GM18861 (cell line): ENCODE results near the gene SMNDC1.
"Not testable (repeated sequence)": the region's sequence is repeated elsewhere in the genome, so short reads cannot be mapped to it uniquely, and the experiment has no call there.

Experiments
- ATAC-seq: cut with Tn5 transposase; IDR thresholded peaks from one replicate; pipeline ENCODE4 v1.9.1; 2021; ENCODE audit not compliant: unreplicated experiment

The SMNDC1 gene

DNA sequence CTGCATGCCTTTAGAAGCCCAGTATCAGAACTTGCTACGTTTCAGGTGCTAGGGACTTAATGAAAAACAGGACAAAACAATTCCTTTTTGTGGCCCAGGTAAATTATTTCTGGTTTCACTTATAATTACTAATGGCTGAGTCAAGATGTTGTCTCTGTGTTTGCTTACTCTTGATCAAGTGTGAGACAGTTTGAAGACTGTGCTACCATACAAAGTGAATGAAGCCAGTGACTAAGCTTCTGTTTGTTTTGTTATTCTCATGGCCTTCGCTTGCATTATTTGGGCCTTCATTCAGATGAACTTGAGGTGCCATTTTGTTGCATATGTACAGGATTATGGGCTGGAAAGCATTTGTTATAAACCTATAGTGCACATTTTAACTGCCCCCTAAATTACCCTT lies 17.9 kb downstream of the SMNDC1 start:
- no peak for ATAC-seq

GRCh38 chr10:110285501-110285900 lies 19.2 kb downstream of the SMNDC1 start:
- ATAC-seq, result no peak

GRCh38 chr10:110284262-110284661 lies 20.5 kb downstream of the SMNDC1 start:
- ATAC-seq, result no peak

- ATAC-seq, result no peak
Observed at GRCh38 chr10:110279407-110279986, 25.2 kb downstream of the SMNDC1 start.

- ATAC-seq, result no peak
Observed at GRCh38 chr10:110278562-110279406, 25.9 kb downstream of the SMNDC1 start.

GRCh38 chr10:110277591-110277990 lies 27.1 kb downstream of the SMNDC1 start:
- no peak for ATAC-seq

GRCh38 chr10:110276603-110277002 lies 28.1 kb downstream of the SMNDC1 start:
- ATAC-seq, result no peak

DNA sequence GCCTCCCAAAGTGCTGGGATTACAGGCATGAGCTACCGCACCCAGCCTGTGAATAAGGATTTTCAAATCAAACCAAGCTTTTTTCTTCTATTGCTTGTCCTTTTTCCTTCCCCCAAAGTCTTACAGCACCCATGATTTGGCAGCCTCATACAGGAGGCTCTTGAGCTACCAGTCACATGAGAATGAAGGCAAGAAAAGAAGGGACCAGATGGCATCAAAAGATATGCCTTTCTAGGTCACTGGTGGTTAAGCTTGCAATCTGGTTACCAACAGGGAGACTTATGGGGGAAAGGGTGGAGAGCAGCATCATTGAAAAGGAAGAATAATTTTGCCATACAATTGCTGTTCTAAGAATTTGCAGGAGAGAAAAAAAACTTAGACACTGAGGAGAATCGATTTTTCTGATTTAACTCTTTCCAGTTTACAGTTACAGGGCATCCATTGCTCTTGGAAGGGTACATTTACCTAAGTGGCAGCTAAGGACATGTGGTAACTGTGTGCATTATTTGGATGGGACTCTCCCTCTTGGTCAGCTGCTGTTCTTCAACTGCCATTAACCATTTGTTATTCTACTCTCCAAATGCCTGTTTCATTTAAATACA lies 29.5 kb downstream of the SMNDC1 start:
- no peak for ATAC-seq

- no peak for ATAC-seq
Observed at GRCh38 chr10:110274647-110275046, 30.1 kb downstream of the SMNDC1 start.

DNA sequence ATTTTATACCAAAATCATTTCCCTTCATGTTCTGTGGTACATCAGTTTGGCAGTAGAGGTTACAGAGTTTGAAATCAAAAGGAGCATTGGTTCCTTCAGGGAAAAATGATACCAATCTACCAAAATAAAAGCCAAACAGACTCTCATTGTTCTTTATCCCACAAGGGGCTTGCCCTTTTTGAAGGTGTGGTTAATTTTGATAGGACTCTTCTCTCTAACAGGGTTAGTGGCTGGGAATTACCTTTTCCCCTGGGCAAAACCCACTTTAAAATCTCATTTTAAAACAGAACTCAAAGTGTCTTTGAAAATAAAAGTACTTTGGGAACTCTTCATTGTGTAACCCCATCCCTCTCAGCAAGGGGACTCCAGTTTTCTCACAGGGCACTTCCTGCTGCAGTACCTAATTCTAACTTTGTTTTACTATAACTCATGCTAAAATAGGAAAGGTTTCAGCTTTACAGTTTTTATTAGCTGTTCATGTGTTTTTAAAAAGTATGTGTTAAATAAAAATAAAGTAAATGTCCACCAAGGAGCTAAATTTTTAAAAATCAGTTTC lies 30.6 kb downstream of the SMNDC1 start:
- peak; percentile 27 for ATAC-seq

DNA sequence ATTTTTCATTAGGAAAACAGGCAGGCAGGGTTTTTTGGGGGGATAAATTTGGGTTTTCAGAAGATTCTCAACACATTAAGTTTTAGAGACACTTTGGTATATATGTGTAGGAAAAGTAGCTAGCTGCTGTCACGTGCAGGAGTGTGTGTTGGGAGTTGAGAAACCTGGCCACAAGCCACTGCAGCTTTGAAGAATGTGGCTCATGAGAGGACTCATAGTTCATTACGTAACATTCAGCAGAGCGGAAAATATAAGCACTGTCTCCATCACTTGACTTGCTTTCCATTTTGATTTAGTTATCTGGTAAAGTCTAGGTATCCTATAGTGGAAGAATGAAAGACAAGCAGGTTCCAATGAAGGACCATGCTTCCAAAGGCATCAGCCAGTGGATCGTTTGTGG lies 31.2 kb downstream of the SMNDC1 start:
- ATAC-seq, result peak; percentile 27

DNA sequence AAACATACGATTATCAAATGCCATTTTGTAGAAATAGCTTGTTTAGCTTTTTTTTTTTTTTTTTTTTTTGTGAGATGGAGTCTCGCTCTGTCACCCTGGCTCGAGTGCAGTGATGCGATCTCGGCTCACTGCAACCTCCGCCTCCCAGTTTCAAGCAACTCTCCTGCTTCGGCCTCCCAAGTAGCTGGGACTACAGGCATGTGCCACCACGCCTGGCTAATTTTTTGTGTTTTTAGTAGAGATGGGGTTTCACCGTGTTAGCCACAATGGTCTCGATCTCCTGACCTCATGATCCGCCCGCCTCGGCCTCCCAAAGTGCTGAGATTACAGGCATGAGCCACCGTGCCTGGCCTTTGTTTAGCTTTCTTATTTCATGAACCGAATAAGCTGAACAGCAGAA lies 31.7 kb downstream of the SMNDC1 start:
- not testable (repeated sequence) for ATAC-seq

DNA sequence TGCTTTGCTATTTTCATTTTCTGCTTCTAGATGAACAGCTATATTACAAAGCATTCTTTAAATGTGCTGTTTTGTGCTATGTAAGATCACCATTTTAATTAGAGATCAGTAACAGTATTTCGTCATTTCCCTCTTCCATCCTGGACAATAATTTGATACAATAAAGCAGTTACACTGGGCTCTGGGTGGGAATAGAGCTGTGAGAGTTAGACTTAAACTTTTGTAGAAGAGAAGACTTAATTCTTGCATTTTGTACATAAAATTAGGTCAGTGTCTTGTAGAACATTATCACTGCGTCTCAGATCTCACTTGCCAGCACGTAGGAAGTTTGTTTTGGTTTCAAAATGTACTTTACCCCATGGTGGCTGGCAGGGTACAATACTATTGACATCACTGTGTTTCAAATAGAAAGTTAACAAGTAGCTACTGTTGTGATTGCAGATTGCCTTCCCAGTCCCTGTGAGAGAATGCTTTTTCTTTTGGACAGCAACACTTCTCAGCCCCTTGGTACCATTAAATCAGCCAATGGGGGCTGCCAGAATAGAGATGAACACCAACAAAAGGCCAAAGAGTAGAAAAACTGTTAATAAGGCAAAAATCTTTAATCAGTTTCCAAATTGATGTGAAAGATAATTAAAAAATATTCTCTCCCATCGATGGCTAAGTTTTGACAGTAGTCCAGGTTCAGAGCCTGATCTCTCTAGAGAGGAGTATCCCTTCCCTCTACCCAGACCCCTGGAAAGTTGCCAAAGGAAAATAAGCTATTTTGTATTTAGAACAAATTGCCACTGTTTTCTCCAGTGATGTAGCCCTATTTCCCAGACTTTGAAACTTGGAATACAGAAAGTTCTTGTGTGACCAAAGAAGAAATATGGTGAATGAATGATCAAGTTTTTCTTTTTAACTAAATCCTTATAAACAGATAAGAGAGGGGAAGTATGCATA lies 35.1 kb downstream of the SMNDC1 start:
- ATAC-seq, result no peak

DNA sequence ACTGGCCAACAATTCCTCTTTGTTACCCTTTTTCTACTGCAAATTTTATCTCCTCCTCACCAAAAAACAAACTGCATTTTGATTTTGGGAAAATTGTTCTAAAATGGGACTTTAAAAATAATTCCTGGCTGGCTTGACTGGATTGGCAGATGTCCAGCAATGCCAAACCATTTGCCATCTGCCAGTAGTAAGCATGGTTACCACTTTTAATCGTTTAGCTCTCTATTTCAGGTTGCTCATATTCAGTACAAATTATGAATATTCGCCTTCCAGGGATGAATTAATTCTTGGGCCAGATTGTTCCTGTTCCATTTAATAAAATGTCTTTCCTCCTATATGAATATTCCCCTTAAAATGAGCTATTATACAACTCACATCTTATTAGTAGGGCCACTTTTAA lies 35.7 kb downstream of the SMNDC1 start:
- ATAC-seq, result no peak

- peak; percentile 50 for ATAC-seq
Observed at GRCh38 chr10:110268442-110268841, 36.3 kb downstream of the SMNDC1 start.

DNA sequence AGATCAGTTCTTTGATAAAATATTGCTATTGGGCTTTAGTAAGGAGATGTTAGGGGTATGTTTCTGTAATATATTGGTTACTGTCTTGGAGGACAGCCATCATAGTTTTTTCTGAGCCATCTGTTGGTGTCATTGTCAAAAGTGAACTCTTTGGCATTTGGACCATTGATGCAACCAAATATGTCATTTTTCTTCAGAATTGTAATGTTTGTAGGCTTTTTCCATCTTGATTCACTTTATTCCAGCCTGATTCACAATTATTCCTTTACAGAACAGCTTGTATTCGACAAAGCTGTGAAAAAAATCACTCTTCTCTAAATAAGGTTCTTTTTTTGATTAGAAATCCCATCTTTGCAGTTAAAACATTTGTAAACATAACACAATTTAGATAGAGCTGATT lies 37.4 kb downstream of the SMNDC1 start:
- ATAC-seq, result no peak

DNA sequence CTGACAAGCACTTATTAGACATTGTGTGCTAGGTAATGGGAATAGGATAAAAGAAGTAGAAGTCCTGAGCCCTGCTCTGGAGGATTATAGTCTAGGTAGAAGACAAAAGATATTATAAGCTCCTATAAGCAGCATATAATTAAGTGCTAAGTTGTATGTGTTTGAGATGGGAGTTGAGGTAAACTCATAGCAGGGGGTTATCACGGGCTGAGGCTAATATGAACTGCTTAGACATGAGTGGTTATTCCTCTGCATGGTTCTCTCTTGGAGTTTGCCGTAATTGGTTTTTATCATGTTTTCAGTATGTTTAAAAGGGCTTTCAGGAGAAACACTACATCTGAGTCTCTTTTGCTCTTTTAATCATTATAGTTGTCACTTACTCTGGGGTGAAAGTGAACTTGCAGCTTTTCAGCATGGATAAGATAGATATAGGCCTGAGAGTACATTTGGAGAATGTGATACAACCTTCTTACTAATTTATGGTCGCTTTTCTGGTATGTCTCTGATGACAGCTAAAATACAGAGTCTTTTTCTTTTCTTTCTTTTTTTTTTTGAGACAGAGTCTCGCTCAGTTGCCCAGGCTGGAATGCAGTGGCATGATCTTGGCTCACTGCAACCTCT lies 39.0 kb downstream of the SMNDC1 start:
- no peak for ATAC-seq

- no peak for ATAC-seq
Observed at GRCh38 chr10:110263164-110263563, 41.6 kb downstream of the SMNDC1 start.

DNA sequence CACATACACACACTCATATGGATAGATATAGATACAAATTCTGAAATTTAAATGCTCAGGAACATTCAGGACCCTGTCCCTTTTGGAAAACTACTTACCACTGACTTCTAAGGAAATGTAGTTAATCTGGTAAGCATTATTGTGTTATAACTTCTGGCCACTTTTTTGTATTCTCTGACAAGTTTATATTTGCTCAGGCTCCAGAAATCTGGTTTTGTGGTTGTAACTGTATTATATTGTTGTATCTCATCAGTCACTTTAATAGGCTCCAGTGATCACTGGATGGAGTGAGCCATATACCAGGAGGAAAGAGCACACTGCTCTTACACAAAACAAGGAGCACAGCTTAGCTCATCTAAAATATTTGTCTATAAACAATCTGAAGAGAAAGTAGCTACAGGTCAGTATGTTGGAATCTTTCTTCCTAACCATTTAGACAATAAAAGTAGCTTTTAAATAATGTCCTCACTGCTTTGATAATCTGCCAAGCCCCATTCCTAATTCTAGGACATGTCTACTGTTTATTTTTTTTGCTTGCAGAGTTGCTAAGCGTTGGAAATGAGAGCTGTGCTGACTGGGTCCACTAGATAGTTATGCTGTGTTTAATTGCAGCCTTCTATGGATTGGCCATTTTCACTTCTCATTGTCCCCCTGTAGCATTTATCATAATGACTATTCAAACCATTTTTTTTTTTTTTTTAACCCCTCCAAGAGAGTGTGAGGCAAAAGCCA lies 43.8 kb downstream of the SMNDC1 start:
- ATAC-seq, result no peak

GRCh38 chr10:110259317-110259716 lies 45.4 kb downstream of the SMNDC1 start:
- ATAC-seq, result no peak
